ENCODE data around the gene MYMX.

GRCh38 chr6:44182911-44183390 lies 33.8 kb upstream of the MYMX start:
- TF ChIP-seq ZNF768 (CRISPR knock-in tag; IDR thresholded peaks at IDR 0.05) (no peak), TCF7 (IDR thresholded peaks at IDR 0.05; ENCODE audit: low read depth) (no peak), RFX5 (IDR thresholded peaks at IDR 0.05; ENCODE audit: low read depth, low read length) (no peak), CTCF (CRISPR knock-in tag; IDR thresholded peaks at IDR 0.05) (no peak), SP2 (CRISPR knock-in tag; IDR thresholded peaks at IDR 0.05) (no peak), ZNF280B (CRISPR knock-in tag; IDR thresholded peaks at IDR 0.05; ENCODE audit: borderline replicate concordance) (no peak), SP4 (CRISPR knock-in tag; IDR thresholded peaks at IDR 0.05) (no peak), ZBTB8A (CRISPR knock-in tag; IDR thresholded peaks at IDR 0.05; ENCODE audit: borderline replicate concordance, low read depth) (no peak), ELK4 (CRISPR knock-in tag; IDR thresholded peaks at IDR 0.05; ENCODE audit: borderline replicate concordance) (no peak), POLR2AphosphoS5 (IDR thresholded peaks at IDR 0.05; ENCODE audit: low read depth, low read length) (no peak), EP300 (IDR thresholded peaks at IDR 0.05; ENCODE audit: low read depth in 2 of 2, low read length in 2 of 2) (no peak), EP300 (CRISPR knock-in tag; IDR thresholded peaks at IDR 0.05; ENCODE audit: borderline replicate concordance) (no peak), NR3C1 (CRISPR knock-in tag; IDR thresholded peaks at IDR 0.05) (no peak)
